MCF 10A (cell line): ENCODE measurements around the gene EPB41. TPM values are rescaled to one million over a fixed set of nuclear protein-coding genes. Genes with fewer than 3 reads are reported as not detected.
"Not testable (repeated sequence)": the region's sequence is repeated elsewhere in the genome, so short reads cannot be mapped to it uniquely, and the experiment has no call there.

Experiments used
- BruUV-seq: library from RNA; stranded (reverse); fragments of 400-500 nt; replicated peaks from 2 replicates; lab custom pipeline; 2021; lab: Mats Ljungman, UMichigan
- CTCF ChIA-PET: fragments of 300-600 bp; sonication (Branson Sonifier 250); formaldehyde crosslinking; extraction: SDS; loops from one replicate; lab custom pipeline; 2021; ENCODE audit warnings: antibody characterized with exemption, inconsistent platforms; lab: Yijun Ruan, JAX
- POLR2A ChIA-PET: fragments of 300-600, 350-650 bp; sonication (Branson Sonifier 250); formaldehyde crosslinking; extraction: SDS; loops from one replicate; lab custom pipeline; 2020; ENCODE audit warnings: antibody characterized with exemption, inconsistent platforms; lab: Yijun Ruan, JAX
- DNase-seq: peaks from one replicate; pipeline ENCODE4 v3.0.0-alpha.2; 2018; ENCODE audit not compliant: unreplicated experiment
- H3K27ac Mint-ChIP-seq: one replicate; pipeline ENCODE4 v1.8.0; 2022; ENCODE audit warnings: mild to moderate bottlenecking, low read depth, mixed read lengths; ENCODE audit not compliant: unreplicated experiment
- H3K27me3 Mint-ChIP-seq: one replicate; pipeline ENCODE4 v1.8.0; 2022; ENCODE audit warnings: mixed read lengths; ENCODE audit not compliant: insufficient read depth, unreplicated experiment
- H3K36me3 Mint-ChIP-seq: one replicate; pipeline ENCODE4 v1.8.0; 2022; ENCODE audit warnings: mild to moderate bottlenecking, moderate library complexity, mixed read lengths; ENCODE audit not compliant: insufficient read depth, unreplicated experiment
- H3K4me1 Mint-ChIP-seq: one replicate; pipeline ENCODE4 v1.8.0; 2022; ENCODE audit warnings: mixed read lengths; ENCODE audit not compliant: insufficient read depth, unreplicated experiment
- H3K4me3 Mint-ChIP-seq: one replicate; pipeline ENCODE4 v1.8.0; 2022; ENCODE audit warnings: mild to moderate bottlenecking, moderate library complexity, mixed read lengths; ENCODE audit not compliant: unreplicated experiment
- H3K9me3 Mint-ChIP-seq: one replicate; pipeline ENCODE4 v1.8.0; 2022; ENCODE audit warnings: mixed read lengths; ENCODE audit not compliant: unreplicated experiment
- intact Hi-C: fragments of 100-400 bp; cut with micrococcal nuclease; formaldehyde crosslinking; loops from 2 replicates; pipeline ENCODE4 v1.14.1; 2022
- total RNA-seq: library from RNA; stranded (reverse); gene quantifications from 2 replicates; pipeline ENCODE4 v1.2.3, GENCODE V29; 2022
- TF ChIP-seq, protein P1 (sequence below): fragments of 200-600 bp; IDR thresholded peaks from one replicate; pipeline ENCODE4 v1.8.0; 2022; ENCODE audit warnings: antibody characterized with exemption, mild to moderate bottlenecking; ENCODE audit not compliant: unreplicated experiment

Gene EPB41
- total RNA-seq, 1 experiment from 2014 or later, result 15.0 TPM

DNA sequence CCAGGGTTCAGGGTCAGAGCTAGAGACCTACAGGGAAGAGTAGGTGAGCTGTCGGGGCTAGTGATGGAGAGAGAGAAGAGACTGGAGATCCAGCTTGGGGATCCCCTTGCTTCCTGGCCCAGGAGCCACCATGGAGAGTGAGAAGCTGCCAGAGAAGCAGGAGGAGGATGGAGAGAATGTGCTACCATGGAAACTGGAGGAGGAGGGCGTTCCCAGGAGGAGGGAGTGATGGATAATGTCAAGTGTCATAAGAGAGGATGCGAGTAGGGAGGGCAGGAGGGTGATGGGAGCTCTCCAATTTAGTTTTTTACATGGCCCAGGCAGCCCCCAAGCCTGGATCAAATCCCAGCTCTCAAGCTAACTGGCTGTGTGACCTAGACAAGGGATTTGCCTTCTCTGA is 46.5 kb upstream of the EPB41 start:
- TF ChIP-seq, protein P1, sequence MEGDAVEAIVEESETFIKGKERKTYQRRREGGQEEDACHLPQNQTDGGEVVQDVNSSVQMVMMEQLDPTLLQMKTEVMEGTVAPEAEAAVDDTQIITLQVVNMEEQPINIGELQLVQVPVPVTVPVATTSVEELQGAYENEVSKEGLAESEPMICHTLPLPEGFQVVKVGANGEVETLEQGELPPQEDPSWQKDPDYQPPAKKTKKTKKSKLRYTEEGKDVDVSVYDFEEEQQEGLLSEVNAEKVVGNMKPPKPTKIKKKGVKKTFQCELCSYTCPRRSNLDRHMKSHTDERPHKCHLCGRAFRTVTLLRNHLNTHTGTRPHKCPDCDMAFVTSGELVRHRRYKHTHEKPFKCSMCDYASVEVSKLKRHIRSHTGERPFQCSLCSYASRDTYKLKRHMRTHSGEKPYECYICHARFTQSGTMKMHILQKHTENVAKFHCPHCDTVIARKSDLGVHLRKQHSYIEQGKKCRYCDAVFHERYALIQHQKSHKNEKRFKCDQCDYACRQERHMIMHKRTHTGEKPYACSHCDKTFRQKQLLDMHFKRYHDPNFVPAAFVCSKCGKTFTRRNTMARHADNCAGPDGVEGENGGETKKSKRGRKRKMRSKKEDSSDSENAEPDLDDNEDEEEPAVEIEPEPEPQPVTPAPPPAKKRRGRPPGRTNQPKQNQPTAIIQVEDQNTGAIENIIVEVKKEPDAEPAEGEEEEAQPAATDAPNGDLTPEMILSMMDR, result no peak
- ChIA-PET POLR2A (interaction anchor here (0.5 to 1.1 kb wide), 3 partner anchors 9 to 168 kb away, joined by 3 to 4 read pairs (median 4); no protein-coding TSS in a partner anchor), CTCF (interaction anchor here (0.6 to 3.1 kb wide), 5 partner anchors 10 to 1198 kb away, joined by 3 to 22 read pairs (median 3); no protein-coding TSS in a partner anchor)
- H3K4me1 Mint-ChIP-seq, result peaks cover 7% of the 10 kb centered on the region
- H3K9me3 Mint-ChIP-seq, result no peaks in the 10 kb centered on the region
- DNase-seq, result no peak
- BruUV-seq, result no TSS peak
- no peaks in the 10 kb centered on the region for H3K36me3 Mint-ChIP-seq
- H3K27me3 Mint-ChIP-seq, result peaks cover 28% of the 10 kb centered on the region
- intact Hi-C loops, result no loop called here
- H3K4me3 Mint-ChIP-seq, result no peak overlapping the region
- H3K27ac Mint-ChIP-seq, result no peak overlapping the region

GRCh38 chr1:28869952-28870351 is 44.4 kb upstream of the EPB41 start:
- BruUV-seq, result no TSS peak
- Mint-ChIP-seq H3K36me3 (peaks cover 7% of the 10 kb centered on the region), H3K9me3 (no peaks in the 10 kb centered on the region), H3K4me3 (no peak overlapping the region), H3K27ac (no peak overlapping the region), H3K4me1 (peaks cover 7% of the 10 kb centered on the region), H3K27me3 (peaks cover 28% of the 10 kb centered on the region)
- ChIA-PET POLR2A (no interaction called here), CTCF (interaction anchor here (0.7 to 0.8 kb wide), 2 partner anchors 27 to 166 kb away, joined by 3 read pairs; no protein-coding TSS in a partner anchor)
- DNase-seq, result no peak
- TF ChIP-seq, protein P1, result no peak
- intact Hi-C loops, result no loop called here

- no peak for DNase-seq
- H3K36me3 Mint-ChIP-seq, result peaks cover 7% of the 10 kb centered on the region
- H3K27me3 Mint-ChIP-seq, result peaks cover 13% of the 10 kb centered on the region
- no peak overlapping the region for H3K4me3 Mint-ChIP-seq
- no TSS peak for BruUV-seq
- no peaks in the 10 kb centered on the region for H3K4me1 Mint-ChIP-seq
- no peak overlapping the region for H3K27ac Mint-ChIP-seq
- CTCF ChIA-PET, result interaction anchor here (0.6 kb wide), 1 partner anchor 87 kb away, joined by 5 read pairs; no protein-coding TSS in a partner anchor
- POLR2A ChIA-PET, result interaction anchor here (0.7 kb wide), 1 partner anchor 9 kb away, joined by 4 read pairs; no protein-coding TSS in a partner anchor
- intact Hi-C loops, result no loop called here
- H3K9me3 Mint-ChIP-seq, result no peaks in the 10 kb centered on the region
- TF ChIP-seq, protein P1, result no peak
Measured at GRCh38 chr1:28871631-28872401, 42.6 kb upstream of the EPB41 start.

- intact Hi-C loops, result loop anchor here (5.0 kb wide), 1 partner anchor 293 kb away; no protein-coding TSS in a partner anchor
- not testable (repeated sequence) for H3K4me3 Mint-ChIP-seq, H3K27me3 Mint-ChIP-seq, BruUV-seq, H3K9me3 Mint-ChIP-seq, H3K4me1 Mint-ChIP-seq, H3K36me3 Mint-ChIP-seq, DNase-seq, H3K27ac Mint-ChIP-seq
- ChIA-PET CTCF (interaction anchor here (0.6 to 11.8 kb wide), 4 partner anchors 91 to 516 kb away, joined by 4 to 311 read pairs (median 72); no protein-coding TSS in a partner anchor), POLR2A (interaction anchor here (0.8 to 3.1 kb wide), 2 partner anchors 68 to 93 kb away, joined by 3 to 11 read pairs; no protein-coding TSS in a partner anchor)
Measured at GRCh38 chr1:28875134-28875533, 39.2 kb upstream of the EPB41 start.
